GM21723 (cell line): Measurements from ENCODE around the gene COX19.
"Not testable (repeated sequence)": the region's sequence is repeated elsewhere in the genome, so short reads cannot be mapped to it uniquely, and the experiment has no call there.

ENCODE experiments used
- ATAC-seq: cut with Tn5 transposase; IDR thresholded peaks from one replicate; pipeline ENCODE4 v1.9.1; 2021; ENCODE audit warnings: mild to moderate bottlenecking, moderate library complexity; ENCODE audit not compliant: unreplicated experiment

COX19 gene

GRCh38 chr7:1011297-1012003, 36.1 kb upstream of the COX19 start:
- no peak for ATAC-seq

GRCh38 chr7:1010226-1010625, 34.9 kb upstream of the COX19 start:
- ATAC-seq: no peak

- no peak for ATAC-seq
Observed at GRCh38 chr7:1009747-1010146, 34.4 kb upstream of the COX19 start.

- ATAC-seq: no peak
Observed at GRCh38 chr7:1008733-1009363, 33.5 kb upstream of the COX19 start.

DNA sequence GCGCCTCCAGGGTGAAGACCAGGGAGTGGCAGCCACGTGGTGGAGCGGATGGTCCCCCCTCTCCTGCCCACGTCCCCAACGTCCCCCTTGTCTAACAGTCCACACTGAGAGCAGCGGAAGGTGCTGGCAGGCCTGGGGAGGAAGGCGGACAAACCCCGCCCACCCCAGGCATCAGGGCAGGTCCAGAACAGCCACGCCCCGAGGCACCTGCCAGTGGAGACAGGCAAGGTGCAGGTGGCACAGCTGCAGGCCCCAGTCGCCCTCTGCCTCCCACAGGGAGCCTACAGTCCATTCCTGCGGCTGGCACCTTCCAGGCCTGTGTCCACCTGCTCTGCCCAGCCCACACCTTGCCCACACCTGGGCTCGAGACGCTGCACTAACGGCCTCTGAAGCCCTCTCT, 32.6 kb upstream of the COX19 start:
- no peak for ATAC-seq

DNA sequence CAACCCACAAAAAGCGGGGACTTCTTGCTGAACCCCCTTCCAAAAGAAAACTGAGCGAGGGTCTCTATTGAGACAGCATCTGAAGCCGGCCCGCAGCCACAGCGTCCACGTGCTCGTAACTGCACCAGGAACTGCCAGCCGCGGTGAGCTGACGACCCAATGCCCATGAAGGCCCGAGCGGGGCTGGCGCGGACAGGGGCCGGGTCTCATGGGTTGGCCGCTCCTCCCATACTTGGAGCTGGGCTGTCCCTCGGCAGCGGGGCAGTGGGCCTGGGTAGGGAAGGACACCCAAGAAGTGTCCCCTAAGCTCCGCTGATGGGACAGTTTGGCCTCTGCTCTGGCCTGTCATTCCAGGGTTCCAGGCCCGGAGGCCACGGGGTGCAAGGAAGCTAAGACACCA, 30.0 kb upstream of the COX19 start:
- ATAC-seq: no peak

- ATAC-seq: no peak
Observed at GRCh38 chr7:1004018-1004852, 28.9 kb upstream of the COX19 start.

DNA sequence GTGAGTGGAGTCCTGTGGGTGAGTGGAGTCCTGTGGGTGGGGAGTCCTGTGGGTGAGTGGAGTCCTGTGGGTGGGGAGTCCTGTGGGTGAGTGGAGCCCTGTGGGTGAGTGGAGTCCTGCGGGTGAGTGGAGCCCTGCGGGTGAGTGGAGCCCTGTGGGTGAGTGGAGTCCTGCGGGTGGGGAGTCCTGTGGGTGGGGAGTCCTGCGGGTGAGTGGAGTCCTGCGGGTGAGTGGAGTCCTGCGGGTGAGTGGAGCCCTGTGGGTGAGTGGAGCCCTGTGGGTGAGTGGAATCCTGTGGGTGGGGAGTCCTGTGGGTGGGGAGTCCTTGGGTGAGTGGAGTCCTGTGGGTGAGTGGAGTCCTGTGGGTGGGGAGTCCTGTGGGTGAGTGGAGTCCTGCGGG, 27.1 kb upstream of the COX19 start:
- not testable (repeated sequence) for ATAC-seq

GRCh38 chr7:1002026-1002425, 26.7 kb upstream of the COX19 start:
- ATAC-seq: not testable (repeated sequence)

- not testable (repeated sequence) for ATAC-seq
Observed at GRCh38 chr7:1001069-1001770, 25.9 kb upstream of the COX19 start.

DNA sequence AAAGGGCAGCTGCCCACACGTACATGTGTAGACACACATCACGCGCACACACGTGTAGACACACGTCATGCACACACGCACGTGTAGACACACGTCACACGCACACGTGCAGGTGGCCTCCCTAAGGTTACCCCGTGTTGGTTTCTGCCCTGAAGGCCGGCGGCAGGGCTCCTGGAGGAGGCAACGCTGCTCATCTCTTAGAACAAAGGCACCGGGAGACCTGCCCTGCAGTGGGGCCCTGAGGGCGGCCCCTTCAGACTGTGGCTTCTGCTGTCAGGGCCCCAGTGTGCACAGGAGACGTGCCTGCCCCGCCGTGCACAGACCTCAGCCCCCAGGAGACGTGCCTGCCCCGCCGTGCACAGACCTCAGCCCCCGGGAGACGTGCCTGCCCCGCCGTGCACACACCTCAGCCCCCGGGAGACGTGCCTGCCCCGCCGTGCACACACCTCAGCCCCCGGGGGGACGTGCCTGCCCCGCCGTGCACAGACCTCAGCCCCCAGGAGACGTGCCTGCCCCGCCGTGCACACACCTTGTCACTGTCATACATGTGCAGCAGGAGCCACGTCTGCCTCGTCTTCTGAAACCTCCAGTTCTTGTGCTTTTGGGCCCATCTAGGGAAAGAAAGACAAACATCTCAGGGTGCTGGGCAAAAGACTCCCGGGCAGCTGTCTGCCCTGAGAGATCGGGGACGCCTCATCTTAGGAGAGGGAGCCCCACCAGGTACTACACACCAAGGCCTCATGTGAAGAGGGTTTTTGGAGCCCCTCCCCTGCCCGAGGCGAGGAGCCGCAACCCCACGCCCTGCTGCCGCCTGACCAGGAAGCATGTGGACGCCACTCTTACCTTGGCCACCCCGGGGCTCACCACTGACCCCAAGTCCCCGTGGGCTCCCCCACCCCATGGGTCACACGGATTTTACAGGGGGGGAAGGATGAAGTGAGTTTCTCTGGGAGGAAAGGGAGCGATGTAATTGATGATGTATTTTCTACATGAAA, 24.9 kb upstream of the COX19 start:
- ATAC-seq: no peak

GRCh38 chr7:999149-999879, 24.0 kb upstream of the COX19 start:
- no peak for ATAC-seq

DNA sequence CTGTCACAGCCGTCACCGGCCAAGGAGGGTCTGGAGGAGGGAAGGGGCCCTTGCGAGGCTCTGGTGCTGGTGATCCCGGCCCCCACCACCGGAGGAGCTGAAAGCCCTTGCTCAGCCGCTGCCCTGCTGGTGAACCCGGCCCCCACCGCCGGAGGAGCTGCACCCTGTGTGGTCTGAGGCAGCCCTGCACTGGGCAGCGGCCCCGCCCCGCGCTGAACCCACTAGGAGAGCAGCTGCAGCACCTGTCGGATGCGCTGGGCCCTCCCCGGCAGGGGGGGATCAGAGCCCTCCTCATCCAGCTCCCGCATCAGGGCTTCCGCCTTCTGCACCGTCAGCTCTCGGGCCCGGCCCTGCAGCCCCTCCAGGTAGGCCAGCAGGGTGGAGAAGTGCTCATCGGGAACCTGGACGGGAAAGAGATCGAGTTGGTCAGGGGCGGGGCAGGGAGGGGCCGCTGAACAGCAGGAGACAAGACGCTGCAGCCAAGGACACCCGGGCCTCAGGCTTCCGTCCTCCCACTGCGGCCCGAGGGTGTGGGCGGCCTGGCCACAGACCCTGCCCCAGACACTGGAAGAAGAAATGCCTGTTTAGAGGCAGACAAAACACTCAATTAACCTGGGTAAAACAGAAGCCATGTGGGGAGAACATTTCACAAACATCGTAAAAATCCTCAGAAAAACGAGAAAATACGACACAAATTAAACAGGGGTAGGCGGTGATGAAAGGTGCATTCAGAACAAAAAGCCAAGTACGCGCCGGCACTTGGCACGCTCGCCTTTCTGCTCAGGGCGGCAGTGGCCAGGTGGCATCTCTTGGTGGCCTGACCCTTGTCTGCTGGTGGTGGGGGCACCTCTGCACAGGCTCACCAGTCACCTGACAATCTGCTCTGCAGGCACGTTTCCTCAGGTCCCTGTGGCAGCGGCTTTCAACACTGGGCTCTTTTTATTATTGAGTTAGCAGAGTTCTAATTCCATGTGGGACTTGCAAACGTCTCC, 22.4 kb upstream of the COX19 start:
- ATAC-seq: no peak

- no peak for ATAC-seq
Observed at GRCh38 chr7:996079-996872, 20.9 kb upstream of the COX19 start.

DNA sequence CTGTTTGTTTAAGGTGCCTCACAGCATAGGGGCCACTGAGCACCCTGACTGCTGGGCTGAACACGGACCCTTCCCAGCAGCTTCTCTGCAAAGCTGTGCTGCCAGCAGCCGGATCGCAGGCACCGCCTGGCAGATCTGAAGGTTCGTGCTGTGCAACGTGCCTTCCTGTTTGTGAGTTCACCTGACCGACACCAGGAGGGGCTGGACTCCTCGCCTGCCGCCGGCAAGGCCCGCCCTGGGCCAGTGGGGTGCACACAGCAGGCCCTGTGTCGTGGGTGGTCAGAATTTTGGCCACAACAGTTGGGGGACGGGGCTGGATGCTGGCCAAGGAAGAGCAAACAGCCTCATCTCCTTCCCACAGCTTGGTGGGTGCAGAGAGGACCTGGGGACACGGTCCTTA, 20.2 kb upstream of the COX19 start:
- no peak for ATAC-seq

- no peak for ATAC-seq
Observed at GRCh38 chr7:994592-995308, 19.4 kb upstream of the COX19 start.
